Uterus (tissue), 2 donors: Measurements from ENCODE around the gene NOX4.
"Not testable (repeated sequence)": the region's sequence is repeated elsewhere in the genome, so short reads cannot be mapped to it uniquely, and the experiment has no call there.

ENCODE experiments used
- POLR2A ChIP-seq, 2 donors: fragments of 450-650 bp; IDR thresholded peaks; one replicate each; pipeline ENCODE4 v1.6.1; 2016; ENCODE audit warnings: antibody characterized with exemption in 2 of 2, mild to moderate bottlenecking in 1 of 2, moderate library complexity in 1 of 2
- TF ChIP-seq, protein P1 (sequence below), 4 experiments: fragments of 200-600 bp in 2 of 4; fragments of 450-650 bp in 2 of 4; sonication (generic) in 2 of 4; IDR thresholded peaks; one replicate each; pipeline ENCODE4 v1.5.1; 2016 to 2019; ENCODE audit warnings: antibody characterized with exemption in 4 of 4, mild to moderate bottlenecking in 2 of 4, moderate library complexity in 1 of 4

GRCh38 chr11:89309321-89309985, 181.7 kb downstream of the NOX4 start:
- TF ChIP-seq, protein P1, sequence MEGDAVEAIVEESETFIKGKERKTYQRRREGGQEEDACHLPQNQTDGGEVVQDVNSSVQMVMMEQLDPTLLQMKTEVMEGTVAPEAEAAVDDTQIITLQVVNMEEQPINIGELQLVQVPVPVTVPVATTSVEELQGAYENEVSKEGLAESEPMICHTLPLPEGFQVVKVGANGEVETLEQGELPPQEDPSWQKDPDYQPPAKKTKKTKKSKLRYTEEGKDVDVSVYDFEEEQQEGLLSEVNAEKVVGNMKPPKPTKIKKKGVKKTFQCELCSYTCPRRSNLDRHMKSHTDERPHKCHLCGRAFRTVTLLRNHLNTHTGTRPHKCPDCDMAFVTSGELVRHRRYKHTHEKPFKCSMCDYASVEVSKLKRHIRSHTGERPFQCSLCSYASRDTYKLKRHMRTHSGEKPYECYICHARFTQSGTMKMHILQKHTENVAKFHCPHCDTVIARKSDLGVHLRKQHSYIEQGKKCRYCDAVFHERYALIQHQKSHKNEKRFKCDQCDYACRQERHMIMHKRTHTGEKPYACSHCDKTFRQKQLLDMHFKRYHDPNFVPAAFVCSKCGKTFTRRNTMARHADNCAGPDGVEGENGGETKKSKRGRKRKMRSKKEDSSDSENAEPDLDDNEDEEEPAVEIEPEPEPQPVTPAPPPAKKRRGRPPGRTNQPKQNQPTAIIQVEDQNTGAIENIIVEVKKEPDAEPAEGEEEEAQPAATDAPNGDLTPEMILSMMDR (IDR thresholded peaks at IDR 0.05), result not testable (repeated sequence)
- TF ChIP-seq POLR2A (IDR thresholded peaks at IDR 0.05), result not testable (repeated sequence)
